Urinary bladder (tissue), 4 donors: ENCODE measurements around the gene FAM107B. TPM values are rescaled to one million over a fixed set of nuclear protein-coding genes. Genes with fewer than 3 reads are reported as not detected.

Experiments used
- DNase-seq: peaks from one replicate; pipeline ENCODE4 v3.0.0-alpha.2; 2015; ENCODE audit errors: extremely low spot score
- H3K27ac ChIP-seq: one replicate; pipeline ENCODE4 v1.5.1; 2013; ENCODE audit warnings: low read depth, mild to moderate bottlenecking, moderate library complexity
- H3K36me3 ChIP-seq: one replicate; pipeline ENCODE4 v1.6.1; 2013; ENCODE audit warnings: mild to moderate bottlenecking, moderate library complexity; ENCODE audit not compliant: insufficient read depth
- H3K4me1 ChIP-seq: one replicate; pipeline ENCODE4 v1.6.1; 2013; ENCODE audit warnings: mild to moderate bottlenecking, moderate library complexity; ENCODE audit not compliant: insufficient read depth
- H3K4me3 ChIP-seq: one replicate; pipeline ENCODE4 v1.5.1; 2013; ENCODE audit warnings: low read depth, low read length
- WGBS: extraction: QIAGEN DNeasy Blood & Tissue Kit; methylation state at CpG from one replicate; pipeline ENCODE4 v1.1.7; 2013; 5-methylcytosine and 5-hydroxymethylcytosine counted together
- polyA plus RNA-seq: library from polyadenylated mRNA; stranded (reverse); fragments of 200-250 nt; gene quantifications from one replicate; pipeline ENCODE4 v1.2.3, GENCODE V29; 2013
- total RNA-seq: library from RNA; depleted of rRNA; stranded (reverse); fragments of >200 nt; gene quantifications from one replicate; pipeline ENCODE4 v1.2.3, GENCODE V29; 2014
- donor health status: healthy with polysubstance abuse.
- donor health status: healthy.

FAM107B gene
- total and polyA plus RNA-seq, 2 donors: 13.6 to 40.2 TPM

- 94% methylated on average over 8 of the region's 8 CpGs for WGBS
- H3K27ac ChIP-seq: no peak overlapping the region
- no peak overlapping the region for H3K4me3 ChIP-seq
- no peak for DNase-seq
- no peaks in the 10 kb centered on the region for H3K4me1 ChIP-seq
- H3K36me3 ChIP-seq: no peaks in the 10 kb centered on the region
Observed at GRCh38 chr10:14758994-14759664, 15.6 kb downstream of the FAM107B start.

DNA sequence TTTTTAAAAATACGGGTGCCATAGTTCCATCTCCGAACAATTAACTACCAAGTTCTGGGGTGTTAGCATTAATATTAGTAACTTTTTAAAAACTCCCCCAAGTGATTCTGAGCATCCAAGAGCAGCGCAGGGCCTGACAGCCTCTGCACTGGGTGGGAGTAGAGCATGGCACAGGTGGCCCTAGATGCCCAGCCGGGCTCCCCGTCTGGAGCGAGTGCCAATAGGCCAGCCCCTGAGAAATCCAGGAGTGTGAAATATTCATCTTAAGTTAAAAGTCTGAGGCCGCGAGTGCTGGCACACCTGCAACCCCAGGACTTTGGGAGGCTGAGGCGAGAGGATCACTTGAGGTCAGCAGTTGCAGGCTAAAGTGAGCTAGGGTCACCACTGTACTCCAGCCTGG lies 16.2 kb downstream of the FAM107B start:
- H3K27ac ChIP-seq: no peak overlapping the region
- no peak overlapping the region for H3K4me3 ChIP-seq
- DNase-seq: no peak
- H3K36me3 ChIP-seq: no peaks in the 10 kb centered on the region
- WGBS: 97% methylated on average over 9 of the region's 9 CpGs
- H3K4me1 ChIP-seq: no peaks in the 10 kb centered on the region

- Histone ChIP-seq H3K27ac (no peak overlapping the region), H3K4me1 (no peaks in the 10 kb centered on the region), H3K4me3 (no peak overlapping the region), H3K36me3 (no peaks in the 10 kb centered on the region)
- WGBS: 80% methylated on average over 7 of the region's 7 CpGs
- no peak for DNase-seq
Observed at GRCh38 chr10:14757986-14758385, 16.7 kb downstream of the FAM107B start.

DNA sequence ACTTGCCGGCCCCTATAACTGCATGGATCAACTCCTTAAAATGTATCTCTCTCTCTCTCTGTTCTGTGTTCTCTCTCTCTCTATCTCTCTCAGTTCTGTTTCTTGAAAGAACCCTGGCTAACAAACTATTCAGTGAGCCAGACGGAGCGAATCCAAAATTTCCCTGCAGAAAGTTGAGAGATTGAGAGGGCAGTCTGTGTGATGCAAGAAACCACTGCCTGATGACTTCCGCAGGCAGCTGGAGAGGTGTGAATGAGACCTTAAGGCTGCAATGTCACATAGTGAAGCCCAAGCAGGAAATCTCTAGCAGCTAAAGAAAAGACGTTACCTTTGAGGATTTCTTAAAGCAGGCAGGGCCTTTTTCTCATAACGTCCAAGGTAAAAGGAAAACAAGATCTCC lies 17.3 kb downstream of the FAM107B start:
- 81% methylated on average over 6 of the region's 6 CpGs for WGBS
- DNase-seq: no peak
- H3K4me3 ChIP-seq: no peak overlapping the region

DNA sequence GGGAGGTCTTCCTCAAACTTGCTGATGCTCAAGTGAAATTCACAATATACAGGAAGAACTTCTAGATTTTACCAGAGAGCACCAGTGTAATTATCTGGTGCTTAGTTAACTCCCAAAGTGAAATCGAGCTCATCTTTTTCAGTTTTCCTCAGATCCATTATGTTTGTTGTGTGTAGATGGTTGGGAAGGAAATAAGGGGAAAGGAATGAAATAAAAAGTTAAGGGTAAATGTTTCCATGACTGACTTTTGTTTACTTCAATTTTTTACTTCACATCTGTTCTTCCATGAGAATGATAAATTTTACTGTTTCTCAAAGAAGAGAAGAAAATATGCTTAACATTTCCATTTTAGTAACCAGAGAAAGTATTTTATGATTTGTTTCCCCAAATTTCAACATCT lies 21.3 kb downstream of the FAM107B start:
- H3K36me3 ChIP-seq: no peaks in the 10 kb centered on the region
- no peak overlapping the region for H3K27ac ChIP-seq
- no peak for DNase-seq
- WGBS: 55% methylated on average over 1 of the region's 1 CpG
- H3K4me1 ChIP-seq: no peaks in the 10 kb centered on the region
- H3K4me3 ChIP-seq: no peak overlapping the region

More for the DNA sequence above, 17.3 kb downstream of the FAM107B start:
- Histone ChIP-seq H3K4me1 (no peaks in the 10 kb centered on the region), H3K36me3 (no peaks in the 10 kb centered on the region), H3K27ac (no peak overlapping the region)

GRCh38 chr10:14751921-14752320 lies 22.8 kb downstream of the FAM107B start:
- no peak for DNase-seq
- Histone ChIP-seq H3K4me3 (no peak overlapping the region), H3K36me3 (no peaks in the 10 kb centered on the region), H3K27ac (peak overlapping the region; percentile 25), H3K4me1 (no peaks in the 10 kb centered on the region)
- 42% methylated on average over 1 of the region's 1 CpG for WGBS

GRCh38 chr10:14751014-14751896 lies 23.4 kb downstream of the FAM107B start:
- 56% methylated on average over 14 of the region's 14 CpGs for WGBS
- Histone ChIP-seq H3K27ac (peak overlapping the region; percentile 54), H3K36me3 (no peaks in the 10 kb centered on the region), H3K4me1 (no peaks in the 10 kb centered on the region), H3K4me3 (no peak overlapping the region)
- DNase-seq: no peak

- no peaks in the 10 kb centered on the region for H3K4me1 ChIP-seq
- no peak overlapping the region for H3K27ac ChIP-seq
- no peaks in the 10 kb centered on the region for H3K36me3 ChIP-seq
- H3K4me3 ChIP-seq: no peak overlapping the region
- DNase-seq: no peak
- 65% methylated on average over 10 of the region's 10 CpGs for WGBS
Observed at GRCh38 chr10:14749070-14749809, 25.5 kb downstream of the FAM107B start.

- WGBS: 67% methylated on average over 3 of the region's 3 CpGs
- Histone ChIP-seq H3K27ac (no peak overlapping the region), H3K4me3 (no peak overlapping the region), H3K4me1 (no peaks in the 10 kb centered on the region), H3K36me3 (no peaks in the 10 kb centered on the region)
- no peak for DNase-seq
Observed at GRCh38 chr10:14748441-14748840, 26.3 kb downstream of the FAM107B start.

DNA sequence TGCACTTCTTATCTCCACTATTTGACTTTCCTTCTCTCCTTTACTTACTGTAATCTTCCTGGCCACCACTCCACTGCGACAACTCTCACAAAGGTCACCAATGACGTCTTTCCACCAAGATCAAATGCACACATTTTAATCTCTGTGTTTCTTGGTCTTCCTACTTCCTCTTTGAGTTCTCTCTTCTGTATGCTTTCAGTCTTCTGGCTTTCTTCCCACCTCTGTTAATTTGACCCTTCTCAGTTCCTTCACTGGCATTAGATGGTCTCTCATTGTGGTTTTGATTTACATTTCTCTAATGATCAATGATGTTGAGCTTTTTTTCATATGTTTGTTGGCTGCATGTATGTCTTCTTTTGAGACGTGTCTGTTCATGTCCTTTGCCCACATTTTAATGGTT lies 31.9 kb downstream of the FAM107B start:
- no peak for DNase-seq
- no peaks in the 10 kb centered on the region for H3K36me3 ChIP-seq
- 42% methylated on average over 3 of the region's 3 CpGs for WGBS
- peak overlapping the region; percentile 38 for H3K27ac ChIP-seq
- no peak overlapping the region for H3K4me3 ChIP-seq
- H3K4me1 ChIP-seq: no peaks in the 10 kb centered on the region

DNA sequence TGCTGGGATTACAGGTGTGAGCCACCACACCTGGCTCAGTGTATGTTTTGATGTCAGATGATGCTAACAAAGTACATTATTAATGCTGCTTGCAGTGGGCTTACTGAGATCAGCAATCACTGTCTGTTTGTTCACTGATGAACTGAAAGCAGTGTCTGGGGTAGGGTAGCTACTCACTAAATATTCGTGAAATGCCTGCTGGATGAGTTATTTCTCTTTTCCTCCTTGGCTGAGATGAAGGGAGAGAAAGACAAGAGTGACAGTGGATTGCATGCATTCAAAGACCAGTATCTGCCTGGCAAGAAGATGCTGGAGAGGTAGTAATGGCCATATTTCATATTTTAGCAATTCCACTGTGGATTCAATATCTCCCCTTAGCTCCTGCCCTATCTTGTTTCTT lies 32.3 kb downstream of the FAM107B start:
- Histone ChIP-seq H3K36me3 (no peaks in the 10 kb centered on the region), H3K4me1 (peaks cover 2% of the 10 kb centered on the region), H3K27ac (no peak overlapping the region), H3K4me3 (no peak overlapping the region)
- WGBS: 79% methylated on average over 1 of the region's 1 CpG
- no peak for DNase-seq

- Histone ChIP-seq H3K27ac (no peak overlapping the region), H3K4me3 (no peak overlapping the region), H3K4me1 (peaks cover 2% of the 10 kb centered on the region), H3K36me3 (no peaks in the 10 kb centered on the region)
- 61% methylated on average over 3 of the region's 3 CpGs for WGBS
- no peak for DNase-seq
Observed at GRCh38 chr10:14740684-14741247, 33.9 kb downstream of the FAM107B start.

DNA sequence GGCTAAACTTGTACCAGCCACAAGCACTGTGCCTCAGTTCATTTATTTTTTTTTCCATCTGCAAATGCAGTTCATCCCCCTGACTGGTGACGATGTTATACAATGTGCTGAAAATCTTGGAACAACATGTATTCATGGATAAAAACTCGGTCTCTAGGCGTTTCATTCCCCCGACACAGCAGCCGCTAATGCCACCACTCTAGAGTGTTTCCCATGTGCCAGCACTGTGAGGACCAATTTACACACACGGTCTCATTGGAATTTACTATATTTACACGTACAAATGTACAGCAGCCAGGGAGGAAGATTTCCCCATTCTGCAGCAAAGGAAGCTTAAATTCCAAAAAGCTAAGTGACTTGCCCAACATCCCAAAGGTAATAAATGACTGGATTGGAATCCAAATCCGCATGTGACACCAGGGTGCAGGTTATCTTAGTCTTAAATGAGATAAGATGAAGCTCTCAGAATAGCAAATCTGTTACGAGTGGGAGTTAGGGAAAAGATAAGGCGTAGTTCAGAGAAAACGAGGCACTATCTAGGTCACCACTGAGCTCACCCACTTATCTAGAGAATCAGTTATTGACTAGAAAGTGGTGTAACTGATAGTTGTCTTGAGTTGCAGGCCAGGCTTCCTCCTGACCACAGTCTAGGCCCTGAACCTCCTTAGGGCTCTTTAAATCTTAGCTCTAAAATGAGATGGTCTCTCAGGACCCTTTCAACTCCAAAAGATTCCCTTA lies 36.7 kb downstream of the FAM107B start:
- Histone ChIP-seq H3K4me1 (peaks cover 2% of the 10 kb centered on the region), H3K36me3 (no peaks in the 10 kb centered on the region), H3K27ac (no peak overlapping the region), H3K4me3 (no peak overlapping the region)
- WGBS: 72% methylated on average over 11 of the region's 11 CpGs
- no peak for DNase-seq
